Activated CD8-positive, alpha-beta memory T cell treated with anti-CD3 and anti-CD28 coated beads for 1 hour (primary cell): Measurements from ENCODE around the gene CUEDC1.
"Not testable (repeated sequence)": the region's sequence is repeated elsewhere in the genome, so short reads cannot be mapped to it uniquely, and the experiment has no call there.

Experiments used
- DNase-seq, 2 donors: peaks; one replicate each; pipeline ENCODE4 v3.0.0-alpha.2; 2020; ENCODE audit warnings: low read depth in 1 of 2; ENCODE audit errors: extremely low read depth in 1 of 2

CUEDC1 gene

GRCh38 chr17:57941384-57942370, 13.5 kb downstream of the CUEDC1 start:
- DNase-seq: no peak

- no peak for DNase-seq
Observed at GRCh38 chr17:57940653-57941329, 14.4 kb downstream of the CUEDC1 start.

DNA sequence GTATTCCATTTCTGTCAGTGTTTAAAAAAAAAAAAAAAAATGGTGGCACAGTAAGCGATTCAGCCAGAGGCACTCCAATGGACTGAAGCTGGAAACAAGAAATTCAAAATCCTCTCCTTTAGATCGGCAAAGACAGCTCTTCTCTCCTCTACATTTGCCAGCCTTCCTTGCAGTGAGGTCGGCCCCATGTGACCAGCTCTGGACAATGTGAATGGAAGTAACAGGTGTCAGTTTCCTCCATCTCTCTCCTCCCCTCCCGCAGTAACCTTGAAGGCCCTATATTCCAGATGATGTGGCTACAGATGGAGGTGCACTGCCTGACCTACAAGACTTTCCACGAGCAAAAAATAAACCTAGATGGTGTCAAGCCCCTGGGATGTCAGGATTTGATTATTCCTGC, 15.0 kb downstream of the CUEDC1 start:
- no peak for DNase-seq

DNA sequence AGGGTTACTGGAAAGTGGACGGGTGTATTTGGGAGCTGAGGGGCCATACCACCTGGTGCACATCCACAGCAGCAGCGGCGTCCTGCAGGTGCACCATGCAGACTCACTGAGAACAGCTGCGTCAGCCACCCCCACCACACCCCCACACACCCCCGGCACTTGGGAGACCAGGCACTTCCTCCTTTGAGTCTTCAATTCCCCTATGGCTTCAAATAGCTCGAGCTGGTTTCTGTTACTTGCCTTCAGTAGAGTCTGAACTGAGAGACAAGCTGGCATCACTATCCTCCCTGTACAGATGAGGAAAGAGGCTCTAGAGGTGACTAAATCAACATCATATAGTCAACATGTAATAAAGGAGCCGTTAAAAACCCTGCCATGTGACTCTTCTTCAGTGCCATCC, 15.4 kb downstream of the CUEDC1 start:
- no peak for DNase-seq

DNA sequence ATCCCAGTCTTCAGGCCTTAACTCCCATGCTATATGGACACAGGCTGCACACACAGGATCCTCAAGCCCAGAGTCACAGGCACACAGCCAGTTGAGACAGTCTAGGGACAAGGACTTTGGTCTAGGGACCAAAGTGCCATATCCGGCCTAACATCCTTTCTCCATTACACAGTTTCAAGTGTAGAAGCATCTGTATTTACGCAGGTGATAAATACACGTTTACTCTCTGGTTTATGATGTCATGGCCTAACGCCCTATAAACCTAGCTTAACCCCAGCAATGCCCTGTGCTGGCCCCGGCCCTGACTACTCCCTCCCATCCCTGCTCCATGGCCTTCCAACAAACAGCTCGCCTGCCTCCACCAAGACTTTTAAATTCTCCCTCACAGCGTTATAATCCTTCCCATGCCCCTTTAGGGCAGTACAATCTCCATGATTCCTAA, 17.1 kb downstream of the CUEDC1 start:
- DNase-seq: no peak

GRCh38 chr17:57937492-57937891, 17.7 kb downstream of the CUEDC1 start:
- no peak for DNase-seq

- no peak for DNase-seq
Observed at GRCh38 chr17:57935833-57936807, 19.1 kb downstream of the CUEDC1 start.

DNA sequence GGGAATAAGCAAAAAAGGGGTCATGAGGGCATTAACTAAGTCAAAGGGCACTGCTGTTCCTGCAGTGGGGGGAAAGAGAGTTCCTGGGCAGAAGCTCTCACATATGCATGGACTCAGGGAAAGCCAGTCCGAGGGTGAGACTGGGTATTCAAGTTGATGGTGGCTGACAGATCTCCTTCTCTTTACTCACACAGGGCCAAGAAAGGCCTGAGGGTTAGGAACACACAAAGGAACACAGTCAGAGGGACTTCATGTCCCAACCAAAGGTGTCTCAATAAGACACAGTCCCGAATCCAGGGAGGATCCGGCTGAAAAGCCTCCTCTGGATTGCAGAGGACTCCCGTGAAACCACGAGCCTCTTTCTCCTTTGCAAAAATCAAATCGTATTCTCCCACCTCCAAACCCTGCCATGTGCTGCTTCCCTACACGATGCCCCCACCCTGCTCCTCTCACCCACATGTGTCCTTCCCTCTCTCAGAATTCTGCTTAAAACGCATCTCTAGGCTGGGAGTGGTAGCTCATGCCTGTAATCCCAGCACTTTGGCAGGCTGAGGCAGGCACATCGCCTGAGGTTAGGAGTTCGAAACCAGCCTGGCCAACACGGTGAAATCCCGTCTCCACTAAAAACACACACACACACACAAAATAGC, 23.6 kb downstream of the CUEDC1 start:
- DNase-seq: no peak

DNA sequence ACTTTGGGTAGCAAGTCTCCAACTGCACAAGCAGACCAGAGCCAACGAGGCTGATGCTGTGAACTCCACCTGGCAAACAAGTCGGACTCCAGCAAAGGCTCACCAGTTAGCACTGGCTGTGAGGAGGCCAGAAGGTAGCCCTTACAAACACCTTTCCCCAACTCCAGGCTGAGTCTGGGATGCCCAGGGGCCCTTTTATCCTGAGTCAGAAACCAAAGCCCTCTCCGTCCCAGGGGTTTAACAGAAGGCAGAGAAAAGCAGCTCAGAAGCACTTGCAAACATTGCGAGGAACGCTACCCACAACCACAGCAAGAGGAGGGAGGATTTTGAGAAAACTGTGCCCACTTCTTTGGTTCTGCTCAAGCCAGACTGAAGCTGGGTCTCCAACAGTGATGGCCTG, 25.0 kb downstream of the CUEDC1 start:
- no peak for DNase-seq

DNA sequence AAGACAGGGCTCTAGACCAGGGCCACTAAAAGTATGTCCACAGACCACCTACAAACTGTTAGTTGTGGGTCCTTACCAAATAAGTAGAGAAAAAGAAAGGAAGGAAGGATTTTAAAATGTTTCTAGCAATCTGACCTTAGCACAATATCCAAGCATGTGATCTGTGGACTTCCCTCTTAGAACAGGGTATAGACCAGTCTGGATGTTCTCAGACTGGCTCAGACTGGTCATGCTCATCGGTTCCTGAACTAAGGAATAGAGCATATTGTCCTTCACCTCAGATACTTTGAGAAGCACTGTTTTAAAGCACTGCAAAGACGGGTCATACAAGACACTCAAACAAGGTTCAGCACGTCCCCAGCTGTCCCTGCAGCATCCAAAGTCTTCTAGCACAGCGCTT, 25.8 kb downstream of the CUEDC1 start:
- DNase-seq: no peak

- no peak for DNase-seq
Observed at GRCh38 chr17:57928928-57929327, 26.3 kb downstream of the CUEDC1 start.

GRCh38 chr17:57927048-57927723, 28.0 kb downstream of the CUEDC1 start:
- DNase-seq: no peak

GRCh38 chr17:57926723-57927047, 28.5 kb downstream of the CUEDC1 start:
- DNase-seq: no peak

DNA sequence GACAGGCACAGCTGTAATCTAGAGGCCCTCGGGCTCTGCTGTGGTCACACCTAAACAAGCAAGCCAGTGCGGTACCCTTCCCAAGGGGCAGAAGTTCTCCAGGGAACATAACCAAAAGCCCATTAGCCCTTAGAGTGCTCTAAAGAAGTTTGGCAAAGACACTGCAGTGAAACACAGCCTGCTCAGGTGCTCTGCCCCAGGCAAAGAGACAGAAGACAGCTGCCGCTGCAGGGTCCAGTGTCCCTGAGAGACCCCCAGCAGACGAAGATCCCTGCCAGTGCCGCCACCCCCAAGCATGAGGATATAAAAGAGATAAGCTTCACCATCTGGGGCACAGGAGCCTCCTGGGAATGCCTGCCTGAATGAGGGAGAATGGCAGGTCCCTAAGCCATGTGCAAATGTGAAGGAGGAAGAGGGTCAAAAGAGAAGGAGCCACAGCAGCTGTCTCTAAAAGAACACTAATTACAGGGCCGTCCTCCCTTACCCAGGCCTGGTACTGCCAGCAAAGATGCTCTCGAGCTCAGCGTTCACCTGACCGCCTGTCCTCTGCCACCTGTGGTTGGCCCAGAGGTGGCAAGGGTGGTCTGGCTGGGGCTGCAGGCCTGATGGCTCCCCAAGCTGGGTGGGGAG, 29.7 kb downstream of the CUEDC1 start:
- DNase-seq: no peak

DNA sequence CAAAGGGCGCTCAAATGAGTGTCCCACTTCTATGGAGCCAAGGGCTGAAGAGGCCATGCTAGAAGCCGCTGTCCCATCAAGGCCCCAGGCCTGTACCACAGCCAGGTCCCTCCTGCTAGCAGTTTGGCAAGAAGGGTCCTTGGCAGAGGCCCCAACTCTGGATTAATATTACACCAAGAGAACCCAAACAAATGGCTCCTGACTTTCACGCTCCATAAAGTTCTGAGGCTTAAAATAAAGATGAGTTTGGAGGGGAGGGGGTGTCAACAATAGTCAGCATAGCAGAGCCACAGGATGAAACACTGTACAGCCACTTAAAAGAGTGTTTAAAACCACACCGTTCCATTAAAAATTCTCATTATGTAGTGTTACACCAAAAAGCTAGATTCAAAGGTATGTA, 30.5 kb downstream of the CUEDC1 start:
- no peak for DNase-seq

DNA sequence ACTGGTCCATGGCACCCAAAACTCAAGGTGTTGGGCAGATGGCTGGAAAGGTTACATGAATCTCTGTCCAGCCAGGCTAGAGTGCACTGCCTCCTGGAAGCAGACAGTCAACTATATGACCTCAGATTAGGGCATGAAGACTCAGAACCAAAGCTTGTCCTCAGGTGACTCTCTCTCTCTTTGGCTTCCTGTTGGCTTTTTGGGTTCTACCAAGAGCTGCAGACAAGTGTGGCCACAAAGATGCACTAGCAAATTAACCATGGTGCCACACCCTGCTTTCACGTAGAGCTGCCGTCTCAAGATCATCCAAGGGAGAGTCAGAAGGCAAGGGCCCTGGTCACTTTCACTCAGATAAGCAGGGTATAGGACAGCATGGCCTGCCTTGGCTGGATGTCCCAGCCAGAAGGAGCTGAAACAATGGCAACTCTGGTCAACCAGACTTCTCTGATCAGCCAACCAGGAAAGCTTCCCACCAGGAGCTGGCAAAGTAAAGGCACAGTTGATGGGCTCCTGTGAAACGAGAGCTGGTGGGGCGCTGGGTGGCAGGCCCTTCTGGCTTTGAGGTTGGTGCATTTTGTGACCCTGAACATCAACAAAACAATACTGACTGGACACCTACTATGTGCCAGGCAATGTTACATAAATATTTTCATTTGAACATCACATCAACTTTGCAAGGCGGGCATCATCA, 31.9 kb downstream of the CUEDC1 start:
- DNase-seq: no peak

DNA sequence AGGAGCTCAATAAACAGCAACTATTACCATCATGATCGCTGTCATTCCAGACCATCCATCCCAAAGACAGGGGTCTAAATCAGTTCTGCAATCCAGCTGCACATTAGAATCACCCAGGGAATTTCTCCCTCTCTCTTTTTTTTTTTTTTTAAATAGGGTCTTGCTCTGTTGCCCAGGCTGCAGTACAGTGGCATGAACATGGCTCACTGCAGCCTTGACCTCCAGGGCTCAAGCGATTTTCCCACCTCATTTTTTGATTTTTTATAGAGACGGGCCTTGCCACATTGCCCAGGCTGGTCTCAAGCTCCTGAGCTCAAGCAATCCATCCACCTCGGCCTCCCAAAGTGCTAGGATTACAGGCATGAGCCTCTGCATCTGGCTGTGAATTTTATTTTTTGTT, 32.5 kb downstream of the CUEDC1 start:
- not testable (repeated sequence) for DNase-seq

GRCh38 chr17:57920916-57921703, 34.1 kb downstream of the CUEDC1 start:
- no peak for DNase-seq
